H1 (cell line): ENCODE data around the gene MYO5A. TPM values are rescaled to one million over a fixed set of nuclear protein-coding genes. Genes with fewer than 3 reads are reported as not detected.
"Not testable (repeated sequence)": the region's sequence is repeated elsewhere in the genome, so short reads cannot be mapped to it uniquely, and the experiment has no call there.

Experiments used
- CTCF ChIA-PET: fragments of 300-600 bp; sonication (Branson Sonifier 250); formaldehyde crosslinking; loops from one replicate; lab custom pipeline; 2021; ENCODE audit not compliant: partially characterized antibody; lab: Charles Lee
- POLR2A ChIA-PET: fragments of 300-600 bp; sonication (Branson Sonifier 250); formaldehyde crosslinking; loops from one replicate; lab custom pipeline; 2021; ENCODE audit warnings: inconsistent platforms; ENCODE audit not compliant: partially characterized antibody; lab: Charles Lee
- DNase-seq, 2 experiments: peaks; one replicate each; pipeline versions ENCODE4 v3.0.0 to v3.0.0-alpha.2; 2010 to 2022; ENCODE audit warnings: low spot score in 2 of 2, low read depth in 1 of 2, mixed read lengths in 1 of 2
- FAIRE-seq: peaks from 2 replicates; lab custom pipeline; 2011; peaks lifted over from hg19 to GRCh38; lab: Jason Lieb, UNC
- H2AFZ ChIP-seq: 2 replicates; pipeline ENCODE4 v1.8.1; 2012; ENCODE audit warnings: low read length, inconsistent platforms
- H2AK5ac ChIP-seq: 2 replicates; pipeline ENCODE4 v1.6.1; 2013; ENCODE audit warnings: low read depth, low read length
- H2BK120ac ChIP-seq: replicated peaks from 2 replicates; pipeline ENCODE3; 2013; ENCODE audit warnings: low read depth, low read length, inconsistent platforms
- H2BK12ac ChIP-seq: 2 replicates; pipeline ENCODE4 v1.6.1; 2013; ENCODE audit warnings: low read depth, low read length
- H2BK15ac ChIP-seq: 2 replicates; pipeline ENCODE4 v1.6.1; 2013; ENCODE audit warnings: low read length
- H2BK20ac ChIP-seq: 2 replicates; pipeline ENCODE4 v1.6.1; 2013; ENCODE audit warnings: low read length
- H2BK5ac ChIP-seq: 2 replicates; pipeline ENCODE4 v1.6.1; 2013; ENCODE audit warnings: low read depth, low read length
- H3K14ac ChIP-seq: 2 replicates; pipeline ENCODE4 v1.6.1; 2013; ENCODE audit warnings: inconsistent platforms; ENCODE audit not compliant: insufficient read length
- H3K18ac ChIP-seq: 2 replicates; pipeline ENCODE4 v1.6.1; 2013; ENCODE audit warnings: low read length; ENCODE audit errors: extremely low read depth
- H3K23ac ChIP-seq: 2 replicates; pipeline ENCODE4 v1.6.1; 2013; ENCODE audit warnings: inconsistent platforms; ENCODE audit not compliant: insufficient read length
- H3K23me2 ChIP-seq: 2 replicates; pipeline ENCODE4 v1.6.1; 2013; ENCODE audit warnings: low read depth, low read length
- H3K27ac ChIP-seq: 2 replicates; pipeline ENCODE4 v1.6.1; 2011; ENCODE audit warnings: low read depth, low read length, inconsistent platforms
- H3K27me3 ChIP-seq, 4 experiments: replicated peaks in 1 of 4; 1 replicate in 1 of 4; 2 replicates in 3 of 4; pipeline versions ENCODE4 v1.6.1 to v1.8.1; 2011 to 2013; ENCODE audit warnings: low read length in 3 of 4, mild to moderate bottlenecking in 3 of 4, inconsistent platforms in 2 of 4, mixed read lengths in 2 of 4, moderate library complexity in 1 of 4; ENCODE audit not compliant: control insufficient read depth in 3 of 4, insufficient read depth in 3 of 4; ENCODE audit errors: extremely low read depth in 1 of 4
- H3K36me3 ChIP-seq, 4 experiments: 2 replicates each; pipeline versions ENCODE4 v1.6.1 to v1.8.1; 2011 to 2013; ENCODE audit warnings: mild to moderate bottlenecking in 4 of 4, low read length in 3 of 4, moderate library complexity in 2 of 4, control low read depth in 1 of 4, inconsistent platforms in 1 of 4; ENCODE audit not compliant: insufficient read depth in 4 of 4, control insufficient read depth in 2 of 4
- H3K4ac ChIP-seq: replicated peaks from 2 replicates; pipeline ENCODE3; 2013; ENCODE audit warnings: low read length, low read depth, mixed read lengths, inconsistent platforms; ENCODE audit not compliant: insufficient read length
- H3K4me1 ChIP-seq, 4 experiments: replicated peaks in 1 of 4; 1 replicate in 1 of 4; 2 replicates in 3 of 4; pipeline versions ENCODE4 v1.6.1 to v1.8.1; 2011 to 2013; ENCODE audit warnings: low read length in 3 of 4, inconsistent platforms in 2 of 4, mixed read lengths in 1 of 4; ENCODE audit not compliant: insufficient read depth in 4 of 4, control insufficient read depth in 3 of 4
- H3K4me2 ChIP-seq, 2 experiments: 2 replicates each; pipeline versions ENCODE4 v1.6.1 to v1.8.1; 2011 to 2013; ENCODE audit warnings: low read depth in 2 of 2, low read length in 2 of 2, control low read depth in 1 of 2, inconsistent platforms in 1 of 2, mild to moderate bottlenecking in 1 of 2; ENCODE audit not compliant: insufficient read depth in 1 of 2
- H3K4me3 ChIP-seq, 4 experiments: fragments of 200-600, 300-600 bp in 1 of 4; sonication (generic), shearing (Covaris generic), sonication (Bioruptor Twin) in 1 of 4; 2 replicates each; pipeline versions ENCODE4 v1.5.1 to v1.8.1; 2011 to 2016; ENCODE audit warnings: low read length in 4 of 4, low read depth in 3 of 4, control low read depth in 2 of 4, inconsistent platforms in 2 of 4, mild to moderate bottlenecking in 2 of 4, mixed read lengths in 1 of 4, moderate library complexity in 1 of 4; ENCODE audit not compliant: insufficient read depth in 2 of 4; ENCODE audit errors: extremely low read depth in 1 of 4
- H3K56ac ChIP-seq: replicated peaks from 2 replicates; pipeline ENCODE3; 2013; ENCODE audit warnings: low read depth, mild to moderate bottlenecking, mixed read lengths, low read length, inconsistent platforms; ENCODE audit not compliant: insufficient read length
- H3K79me1 ChIP-seq: 2 replicates; pipeline ENCODE4 v1.6.1; 2013; ENCODE audit warnings: low read depth, low read length, control low read depth
- H3K79me2 ChIP-seq, 2 experiments: 2 replicates each; pipeline versions ENCODE4 v1.6.1 to v1.8.1; 2012 to 2013; ENCODE audit warnings: low read length in 2 of 2, mild to moderate bottlenecking in 2 of 2, inconsistent platforms in 1 of 2; ENCODE audit not compliant: insufficient read depth in 2 of 2, control insufficient read depth in 1 of 2
- H3K9ac ChIP-seq, 4 experiments: replicated peaks in 1 of 4; 1 replicate in 1 of 4; 2 replicates in 3 of 4; pipeline versions ENCODE4 v1.6.1 to v1.8.1; 2011 to 2013; ENCODE audit warnings: low read depth in 3 of 4, low read length in 3 of 4, control low read depth in 2 of 4, mild to moderate bottlenecking in 2 of 4, moderate library complexity in 2 of 4, inconsistent platforms in 1 of 4; ENCODE audit errors: extremely low read depth in 1 of 4
- H3K9me3 ChIP-seq, 2 experiments: 2 replicates each; pipeline versions ENCODE4 v1.6.1 to v1.8.1; 2012 to 2013; ENCODE audit warnings: mild to moderate bottlenecking in 2 of 2, moderate library complexity in 2 of 2, control low read depth in 1 of 2, inconsistent platforms in 1 of 2, low read depth in 1 of 2, low read length in 1 of 2, mixed read lengths in 1 of 2; ENCODE audit not compliant: insufficient read depth in 2 of 2
- H4K20me1 ChIP-seq, 2 experiments: replicated peaks in 1 of 2; 2 replicates each; pipeline versions ENCODE3 to v1.8.1; 2011 to 2013; ENCODE audit warnings: inconsistent platforms in 2 of 2, low read length in 2 of 2, mild to moderate bottlenecking in 1 of 2; ENCODE audit not compliant: insufficient read depth in 2 of 2, control insufficient read depth in 1 of 2
- H4K5ac ChIP-seq: 2 replicates; pipeline ENCODE4 v1.6.1; 2013; ENCODE audit warnings: low read length, low read depth, mixed read lengths, inconsistent platforms; ENCODE audit not compliant: insufficient read length
- H4K8ac ChIP-seq: 2 replicates; pipeline ENCODE4 v1.8.0; 2013; ENCODE audit warnings: mild to moderate bottlenecking, moderate library complexity, low read length, inconsistent platforms; ENCODE audit not compliant: insufficient read depth; ENCODE audit errors: extremely low read depth
- H4K91ac ChIP-seq: replicated peaks from 2 replicates; pipeline ENCODE3; 2013; ENCODE audit warnings: low read length, mixed read lengths, inconsistent platforms; ENCODE audit not compliant: insufficient read length
- WGBS, 2 experiments: shearing (Covaris generic) in 1 of 2; methylation state at CpG; one replicate each; pipeline versions ENCODE4 v1.1.6 to v1.1.7; 2013 to 2015; ENCODE audit warnings: low lambda C conversion rate in 2 of 2, mixed read lengths in 2 of 2, inconsistent platforms in 1 of 2, low coverage in 1 of 2, missing lambda C conversion rate in 1 of 2; ENCODE audit not compliant: insufficient replicate concordance in 2 of 2, insufficient coverage in 1 of 2, insufficient read length in 1 of 2; ENCODE audit errors: extremely low coverage in 1 of 2, missing lambda C conversion rate in 1 of 2; 5-methylcytosine and 5-hydroxymethylcytosine counted together
- polyA plus RNA-seq, 7 experiments: library from polyadenylated mRNA; depleted of rRNA in 3 of 7; stranded (reverse) in 5 of 7; unstranded in 2 of 7; fragments of >200 nt in 5 of 7; fragments of 200-250 nt in 2 of 7; gene quantifications; 1 replicate in 5 of 7; 2 replicates in 1 of 7; 4 replicates in 1 of 7; pipeline versions ENCODE4 v1.2.1 to v1.2.3, GENCODE V29; 2011 to 2013; ENCODE audit warnings: missing spikeins in 2 of 7, mixed read lengths in 2 of 7
- total RNA-seq: library from RNA; stranded (reverse); fragmentation: NEBNext Ultra II Directional; extraction: Animal tissue kit (Norgen Biotek cat#: 25700); gene quantifications from 2 replicates; pipeline ENCODE4 v1.2.1, GENCODE V29; 2021

Gene MYO5A
- total and polyA plus RNA-seq, 2 of the 8 experiments (the other 6 are each of a cell fraction or from before 2014, with no cell fraction given): 11.4 to 24.7 TPM

DNA sequence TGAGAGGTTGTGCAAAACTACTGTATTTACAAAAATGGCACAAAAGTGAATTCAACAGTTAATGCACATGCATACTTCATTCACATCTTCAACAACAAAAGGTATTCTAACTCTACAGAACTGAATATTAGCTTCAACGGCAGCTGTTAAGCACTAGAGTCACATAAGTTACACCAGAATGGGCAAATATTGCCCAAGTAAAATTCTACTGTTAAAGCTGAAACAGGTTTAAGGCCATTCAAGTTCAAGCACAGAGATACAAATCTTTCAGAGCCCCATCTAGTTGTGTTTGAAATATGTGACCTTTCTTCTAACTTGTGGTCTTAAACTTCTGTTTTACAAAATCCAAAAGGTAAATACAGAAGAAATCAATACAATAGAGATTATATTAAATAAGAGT is 22.5 kb upstream of the MYO5A start:
- H3K4me3 ChIP-seq, H3K4ac ChIP-seq, H2AFZ ChIP-seq, DNase-seq, H3K14ac ChIP-seq, H2BK15ac ChIP-seq, H3K27me3 ChIP-seq, H3K9ac ChIP-seq, FAIRE-seq, H2BK20ac ChIP-seq, H2BK120ac ChIP-seq, H4K20me1 ChIP-seq, H4K91ac ChIP-seq, H4K5ac ChIP-seq, H4K8ac ChIP-seq, H3K4me2 ChIP-seq, H2AK5ac ChIP-seq, H2BK12ac ChIP-seq, H2BK5ac ChIP-seq, H3K9me3 ChIP-seq, H3K18ac ChIP-seq, H3K23me2 ChIP-seq, H3K27ac ChIP-seq, H3K56ac ChIP-seq, H3K23ac ChIP-seq, H3K79me1 ChIP-seq, H3K4me1 ChIP-seq: not testable (repeated sequence)
- H3K36me3 ChIP-seq: peaks cover 7 to 83% (median 35%) of the 10 kb centered on the region in 4 experiments; a peak in 7 of 8 replicates
- 82% methylated on average over 1 of the region's 1 CpG; no CpG with 5 or more reads in 1 of the 2 experiments for WGBS, 2 experiments
- CTCF ChIA-PET: interaction anchor here (1.3 to 2.0 kb wide), 2 partner anchors 185 to 294 kb away, joined by 3 to 4 read pairs; no protein-coding TSS in a partner anchor
- POLR2A ChIA-PET: interaction anchor here (0.9 kb wide), 1 partner anchor 15 kb away, joined by 3 read pairs; no protein-coding TSS in a partner anchor
- H3K79me2 ChIP-seq: peaks cover 0 to 31% of the 10 kb centered on the region in 2 experiments; a peak in 2 of 4 replicates
